ENCODE results near the gene GOLGA8K. TPM values are rescaled to one million over a fixed set of nuclear protein-coding genes. Genes with fewer than 3 reads are reported as not detected.
"Not testable (repeated sequence)": the region's sequence is repeated elsewhere in the genome, so short reads cannot be mapped to it uniquely, and the experiment has no call there.

GOLGA8K gene
- total and polyA plus RNA-seq, 11 donors = 0.20 to 0.56 (median 0.31) TPM; not detected in 5

GRCh38 chr15:32388050-32388648 is 14.9 kb downstream of the GOLGA8K start:
- H3K36me3 ChIP-seq; H3K4me1 ChIP-seq; H3K4me3 ChIP-seq; intact Hi-C loops (cut with DNase I); H3K27me3 ChIP-seq; H3K9me3 ChIP-seq; DNase-seq; ATAC-seq; H3K27ac ChIP-seq: not testable (repeated sequence)
- WGBS, 4 donors = 75 to 80% methylated on average over 2 to 3 of the region's 14 CpGs; no CpG with 5 or more reads in 2 of the 4 donors

- H3K4me1 ChIP-seq; intact Hi-C loops (cut with DNase I); DNase-seq; H3K27ac ChIP-seq; H3K36me3 ChIP-seq; H3K4me3 ChIP-seq; H3K9me3 ChIP-seq; H3K27me3 ChIP-seq: not testable (repeated sequence)
- 88 to 91% methylated on average over 5 to 7 of the region's 13 CpGs; no CpG with 5 or more reads in 2 of the 4 donors for WGBS, 4 donors
- ATAC-seq = peak in 3 of 4 donors; percentile 46 to 73 (median 51)
Observed at GRCh38 chr15:32385823-32386495, 17.1 kb downstream of the GOLGA8K start.

GRCh38 chr15:32374185-32374584 is 28.9 kb downstream of the GOLGA8K start:
- peak; percentile 78 to 86 (median 82) for ATAC-seq
- 33% methylated on average over 1 of the region's 2 CpGs; no CpG with 5 or more reads in 3 of the 4 donors for whole genome bisulfite sequencing, 4 donors
- intact Hi-C loops (cut with DNase I) = not testable (repeated sequence)

GRCh38 chr15:32373707-32374106 is 29.4 kb downstream of the GOLGA8K start:
- H3K36me3 ChIP-seq; H3K27me3 ChIP-seq; H3K9me3 ChIP-seq; H3K4me1 ChIP-seq; DNase-seq; ATAC-seq; H3K27ac ChIP-seq; intact Hi-C loops (cut with DNase I); H3K4me3 ChIP-seq: not testable (repeated sequence)
- no CpG with 5 or more reads among the region's 6 CpGs for WGBS, 4 donors

More at GRCh38 chr15:32374185-32374584, 28.9 kb downstream of the GOLGA8K start:
- not testable (repeated sequence) for DNase-seq, H3K4me3 ChIP-seq, H3K27me3 ChIP-seq, H3K27ac ChIP-seq, H3K9me3 ChIP-seq, H3K36me3 ChIP-seq, H3K4me1 ChIP-seq

- ATAC-seq; intact Hi-C loops (cut with DNase I); H3K36me3 ChIP-seq; H3K4me3 ChIP-seq; H3K9me3 ChIP-seq; H3K4me1 ChIP-seq; H3K27me3 ChIP-seq; H3K27ac ChIP-seq: not testable (repeated sequence)
- DNase-seq = peak in 2 of 5 donors; percentile 5 to 9
- WGBS, 4 donors = 88 to 100% (median 93%) methylated on average over 3 of the region's 5 CpGs
Observed at GRCh38 chr15:32372075-32372474, 31.0 kb downstream of the GOLGA8K start.

- H3K9me3 ChIP-seq; H3K4me3 ChIP-seq; intact Hi-C loops (cut with DNase I); H3K4me1 ChIP-seq; DNase-seq; H3K36me3 ChIP-seq; H3K27me3 ChIP-seq; H3K27ac ChIP-seq: not testable (repeated sequence)
- ATAC-seq = peak; percentile 77 to 88 (median 81)
- WGBS, 4 donors = no CpG with 5 or more reads among the region's 9 CpGs
Observed at GRCh38 chr15:32370526-32370925, 32.6 kb downstream of the GOLGA8K start.

GRCh38 chr15:32370064-32370463 is 33.0 kb downstream of the GOLGA8K start:
- DNase-seq; H3K4me1 ChIP-seq; H3K27me3 ChIP-seq; intact Hi-C loops (cut with DNase I); H3K36me3 ChIP-seq; H3K4me3 ChIP-seq; ATAC-seq; H3K9me3 ChIP-seq; H3K27ac ChIP-seq: not testable (repeated sequence)
- WGBS, 4 donors = no CpG with 5 or more reads among the region's 2 CpGs

GRCh38 chr15:32366492-32366891 is 36.6 kb downstream of the GOLGA8K start:
- H3K9me3 ChIP-seq; intact Hi-C loops (cut with DNase I); H3K27ac ChIP-seq; H3K27me3 ChIP-seq; H3K36me3 ChIP-seq; H3K4me1 ChIP-seq; DNase-seq; H3K4me3 ChIP-seq: not testable (repeated sequence)
- peak in 2 of 4 donors; percentile 25 for ATAC-seq
- WGBS, 4 donors = no CpG with 5 or more reads among the region's 7 CpGs

- H3K27me3 ChIP-seq; H3K27ac ChIP-seq; H3K4me3 ChIP-seq; ATAC-seq; DNase-seq; H3K36me3 ChIP-seq; H3K9me3 ChIP-seq; H3K4me1 ChIP-seq; intact Hi-C loops (cut with DNase I): not testable (repeated sequence)
- WGBS, 4 donors = no CpG with 5 or more reads among the region's 10 CpGs
Observed at GRCh38 chr15:32365955-32366354, 37.1 kb downstream of the GOLGA8K start.

GRCh38 chr15:32364944-32365343 is 38.1 kb downstream of the GOLGA8K start:
- peak in 2 of 5 donors; percentile 17 to 46 for DNase-seq
- H3K27ac ChIP-seq; H3K4me3 ChIP-seq; H3K36me3 ChIP-seq; intact Hi-C loops (cut with DNase I); H3K4me1 ChIP-seq; H3K27me3 ChIP-seq; H3K9me3 ChIP-seq: not testable (repeated sequence)
- peak in 2 of 4 donors; percentile 33 to 54 for ATAC-seq
- WGBS, 4 donors = 9% methylated on average over 4 of the region's 16 CpGs; no CpG with 5 or more reads in 3 of the 4 donors

- H3K36me3 ChIP-seq; H3K4me1 ChIP-seq; H3K4me3 ChIP-seq; H3K27me3 ChIP-seq; H3K9me3 ChIP-seq; intact Hi-C loops (cut with DNase I); H3K27ac ChIP-seq; ATAC-seq; DNase-seq: not testable (repeated sequence)
- 53 to 88% (median 81%) methylated on average over 3 to 6 of the region's 8 CpGs for WGBS, 4 donors
Observed at GRCh38 chr15:32363449-32363848, 39.6 kb downstream of the GOLGA8K start.

Data from heart left ventricle (tissue), 16 donors.